HG03439 (cell line): Measurements from ENCODE around the gene FKRP.
"Not testable (repeated sequence)": the region's sequence is repeated elsewhere in the genome, so short reads cannot be mapped to it uniquely, and the experiment has no call there.

ENCODE experiments used
- ATAC-seq: cut with Tn5 transposase; IDR thresholded peaks from one replicate; pipeline ENCODE4 v1.9.1; 2021; ENCODE audit warnings: mild to moderate bottlenecking, moderate library complexity; ENCODE audit not compliant: unreplicated experiment

Gene FKRP

DNA sequence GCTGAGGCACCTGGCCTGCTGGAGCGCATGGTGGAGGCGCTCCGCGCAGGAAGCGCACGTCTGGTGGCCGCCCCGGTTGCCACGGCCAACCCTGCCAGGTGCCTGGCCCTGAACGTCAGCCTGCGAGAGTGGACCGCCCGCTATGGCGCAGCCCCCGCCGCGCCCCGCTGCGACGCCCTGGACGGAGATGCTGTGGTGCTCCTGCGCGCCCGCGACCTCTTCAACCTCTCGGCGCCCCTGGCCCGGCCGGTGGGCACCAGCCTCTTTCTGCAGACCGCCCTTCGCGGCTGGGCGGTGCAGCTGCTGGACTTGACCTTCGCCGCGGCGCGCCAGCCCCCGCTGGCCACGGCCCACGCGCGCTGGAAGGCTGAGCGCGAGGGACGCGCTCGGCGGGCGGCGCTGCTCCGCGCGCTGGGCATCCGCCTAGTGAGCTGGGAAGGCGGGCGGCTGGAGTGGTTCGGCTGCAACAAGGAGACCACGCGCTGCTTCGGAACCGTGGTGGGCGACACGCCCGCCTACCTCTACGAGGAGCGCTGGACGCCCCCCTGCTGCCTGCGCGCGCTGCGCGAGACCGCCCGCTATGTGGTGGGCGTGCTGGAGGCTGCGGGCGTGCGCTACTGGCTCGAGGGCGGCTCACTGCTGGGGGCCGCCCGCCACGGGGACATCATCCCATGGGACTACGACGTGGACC is 10.1 kb downstream of the FKRP start:
- no peak for ATAC-seq

DNA sequence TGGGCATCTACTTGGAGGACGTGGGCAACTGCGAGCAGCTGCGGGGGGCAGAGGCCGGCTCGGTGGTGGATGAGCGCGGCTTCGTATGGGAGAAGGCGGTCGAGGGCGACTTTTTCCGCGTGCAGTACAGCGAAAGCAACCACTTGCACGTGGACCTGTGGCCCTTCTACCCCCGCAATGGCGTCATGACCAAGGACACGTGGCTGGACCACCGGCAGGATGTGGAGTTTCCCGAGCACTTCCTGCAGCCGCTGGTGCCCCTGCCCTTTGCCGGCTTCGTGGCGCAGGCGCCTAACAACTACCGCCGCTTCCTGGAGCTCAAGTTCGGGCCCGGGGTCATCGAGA is 10.7 kb downstream of the FKRP start:
- no peak for ATAC-seq

DNA sequence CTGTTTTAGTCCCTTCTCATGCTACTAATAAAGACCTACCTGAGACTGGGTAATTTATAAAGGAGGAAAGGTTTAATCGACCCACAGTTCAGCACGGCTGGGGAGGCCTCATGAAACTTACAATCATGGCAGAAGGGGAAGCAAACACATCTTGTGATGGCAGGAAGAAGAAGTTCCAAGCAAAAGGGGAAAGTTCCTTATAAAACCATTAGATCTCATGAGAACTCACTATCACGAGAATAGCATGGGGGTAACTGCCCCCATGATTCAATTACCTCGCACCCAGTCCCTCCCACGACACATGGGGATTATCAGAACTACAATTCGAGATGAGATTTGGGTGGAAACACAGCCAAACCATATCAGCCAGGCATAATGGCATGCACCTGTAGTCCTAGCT is 13.3 kb downstream of the FKRP start:
- no peak for ATAC-seq

- ATAC-seq, result no peak
Measured at GRCh38 chr19:46759817-46760333, 14.0 kb downstream of the FKRP start.

DNA sequence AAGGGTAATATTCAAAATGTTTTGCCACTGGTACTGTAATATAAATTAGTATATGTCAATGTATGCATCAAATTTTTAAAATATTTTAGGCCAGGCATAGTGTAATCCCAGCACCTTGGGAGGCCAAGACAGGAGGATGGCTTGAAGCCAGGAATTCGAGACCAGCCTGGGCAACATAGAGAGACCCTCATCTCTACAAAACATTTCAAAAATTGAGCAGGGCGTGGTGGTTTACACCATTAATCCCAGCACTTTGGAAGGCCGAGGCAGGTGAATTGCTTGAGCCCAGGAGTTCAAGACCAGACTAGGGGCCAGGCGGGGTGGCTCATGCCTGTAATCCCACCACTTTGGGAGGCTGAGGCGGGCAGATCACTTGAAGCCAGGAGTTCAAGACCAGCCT is 14.5 kb downstream of the FKRP start:
- ATAC-seq, result no peak

DNA sequence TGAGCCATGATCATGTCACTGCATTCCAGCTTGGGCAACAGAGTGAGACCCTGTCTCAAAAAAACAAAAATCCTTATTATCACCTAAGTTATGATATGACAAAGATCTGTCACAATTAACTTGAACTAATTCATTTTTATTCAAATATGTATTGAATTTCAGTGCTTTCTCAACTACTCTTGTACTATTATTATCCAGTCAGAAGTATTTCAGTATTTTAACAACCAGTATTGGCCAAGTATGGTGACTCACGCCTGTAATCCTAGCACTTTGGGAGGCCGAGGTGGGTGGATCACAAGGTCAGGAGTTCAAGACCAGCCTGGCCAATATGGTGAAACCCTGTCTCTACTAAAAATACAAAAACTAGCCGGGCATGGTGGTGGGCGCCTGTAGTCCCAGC is 15.0 kb downstream of the FKRP start:
- ATAC-seq, result not testable (repeated sequence)

- ATAC-seq, result no peak
Measured at GRCh38 chr19:46761418-46761831, 15.6 kb downstream of the FKRP start.

DNA sequence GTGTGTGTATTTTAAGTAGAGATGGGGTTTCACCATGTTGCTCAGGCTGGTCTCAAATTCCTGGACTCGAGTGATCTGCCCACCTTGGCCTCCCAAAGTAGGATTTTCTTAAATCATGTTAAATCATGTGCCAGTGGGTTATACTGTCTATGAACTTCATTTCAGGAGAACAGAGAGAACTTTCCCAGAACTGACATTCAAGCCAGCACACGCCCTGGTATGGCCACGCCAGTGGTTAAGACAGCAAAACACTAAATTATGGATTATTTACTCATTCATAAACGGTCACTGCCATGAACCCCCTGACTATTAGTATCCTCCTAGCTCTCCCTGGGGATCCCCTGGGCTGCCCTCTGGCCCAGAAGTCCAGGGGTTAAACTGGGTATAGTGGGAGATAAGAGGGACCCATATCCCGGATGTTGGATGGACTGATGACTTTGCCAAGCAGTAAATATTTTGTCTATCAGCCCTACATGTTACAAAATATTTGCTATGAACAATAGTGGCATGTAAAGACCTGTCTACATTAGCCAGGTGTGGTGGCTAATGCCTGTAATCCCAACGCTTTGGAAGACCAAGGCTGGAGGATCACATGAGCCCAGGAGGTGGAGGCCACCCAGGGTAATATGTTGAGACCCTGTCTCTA is 16.5 kb downstream of the FKRP start:
- ATAC-seq, result no peak

- no peak for ATAC-seq
Measured at GRCh38 chr19:46764817-46765291, 19.0 kb downstream of the FKRP start.

DNA sequence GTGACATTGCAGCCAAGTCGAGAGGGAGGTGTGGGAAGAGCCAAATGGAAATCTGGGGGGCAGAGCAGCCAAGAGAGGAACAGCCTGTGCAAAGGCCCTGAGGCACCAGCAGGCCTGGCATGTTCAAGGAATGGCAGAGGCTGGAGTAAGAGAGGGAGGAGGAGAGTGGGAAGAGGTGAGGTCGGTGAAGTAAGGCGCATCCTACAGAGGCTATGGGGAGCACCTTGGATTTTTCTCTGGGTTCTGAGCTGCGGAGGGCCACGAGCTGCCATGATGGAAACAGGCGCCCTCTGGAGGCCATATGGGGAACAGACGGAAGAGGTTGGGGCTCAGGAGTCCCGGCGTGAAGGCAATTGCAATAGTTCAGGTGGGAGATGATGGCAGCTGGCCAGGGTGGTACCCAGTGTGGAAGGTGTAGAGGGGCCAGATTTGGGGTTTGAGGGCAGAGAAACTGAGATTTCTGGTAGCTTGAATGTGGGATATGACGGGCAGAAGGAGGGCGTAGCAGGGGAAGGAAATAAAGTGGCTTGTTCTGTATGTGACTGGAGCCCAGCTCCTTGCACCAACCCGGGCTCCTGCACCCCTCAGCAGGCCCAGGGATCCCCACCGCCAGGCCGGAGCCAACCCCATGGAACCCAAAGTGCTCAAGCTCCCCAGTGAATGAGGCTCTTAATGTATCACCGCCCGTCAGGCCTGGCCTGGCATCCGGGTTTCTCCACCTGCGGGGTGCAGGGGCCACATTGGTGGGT is 20.9 kb downstream of the FKRP start:
- ATAC-seq, result no peak

GRCh38 chr19:46768746-46769145 is 22.9 kb downstream of the FKRP start:
- not testable (repeated sequence) for ATAC-seq

GRCh38 chr19:46772170-46773017 is 26.5 kb downstream of the FKRP start:
- ATAC-seq, result no peak

DNA sequence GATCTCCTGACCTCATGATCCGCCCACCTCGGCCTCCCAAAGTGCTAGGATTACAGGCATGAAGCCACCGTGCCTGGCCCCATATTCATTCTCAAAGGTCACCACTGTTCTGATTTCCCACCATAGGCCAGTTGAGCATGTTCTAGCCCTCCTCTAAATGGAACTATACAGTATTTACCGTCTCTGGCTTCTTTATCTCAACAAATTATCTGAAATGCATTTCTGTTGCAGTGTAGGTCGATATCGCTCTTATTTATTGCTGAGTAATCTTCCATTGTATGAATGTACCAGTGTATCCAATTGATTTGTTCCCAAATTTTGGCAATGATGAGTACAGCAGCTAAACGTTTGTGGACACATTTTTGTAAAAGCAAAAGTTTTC is 27.2 kb downstream of the FKRP start:
- ATAC-seq, result no peak

DNA sequence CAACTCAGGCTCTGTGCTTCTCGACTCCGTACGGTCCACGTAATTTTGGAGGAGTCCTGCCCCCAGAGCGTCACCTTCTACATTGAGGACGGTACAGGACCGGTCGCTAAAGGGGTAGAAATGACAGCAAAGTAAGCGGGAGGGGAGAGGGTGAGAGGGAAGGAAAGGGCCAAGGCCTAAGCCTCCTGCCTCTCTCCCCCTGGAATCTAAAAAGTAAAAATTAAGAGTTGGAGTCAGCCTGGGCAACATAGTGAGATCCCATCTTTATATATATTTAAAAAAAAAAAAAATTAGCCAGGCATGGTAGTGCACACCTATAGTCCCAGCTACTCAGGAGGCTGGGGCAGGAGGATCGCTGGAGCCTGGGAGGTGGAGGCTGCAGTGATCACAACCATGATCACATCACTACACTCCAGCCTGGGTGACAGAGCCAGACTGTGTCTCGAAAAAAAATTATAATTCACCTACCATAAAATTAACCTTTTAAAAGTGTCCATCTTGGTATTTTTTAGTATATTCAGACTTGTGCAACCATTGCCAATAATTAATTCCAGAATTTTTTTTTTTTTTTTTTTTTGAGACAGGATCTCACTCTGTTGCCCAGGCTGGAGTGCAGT is 29.9 kb downstream of the FKRP start:
- no peak for ATAC-seq

GRCh38 chr19:46776927-46777911 is 31.4 kb downstream of the FKRP start:
- no peak for ATAC-seq

DNA sequence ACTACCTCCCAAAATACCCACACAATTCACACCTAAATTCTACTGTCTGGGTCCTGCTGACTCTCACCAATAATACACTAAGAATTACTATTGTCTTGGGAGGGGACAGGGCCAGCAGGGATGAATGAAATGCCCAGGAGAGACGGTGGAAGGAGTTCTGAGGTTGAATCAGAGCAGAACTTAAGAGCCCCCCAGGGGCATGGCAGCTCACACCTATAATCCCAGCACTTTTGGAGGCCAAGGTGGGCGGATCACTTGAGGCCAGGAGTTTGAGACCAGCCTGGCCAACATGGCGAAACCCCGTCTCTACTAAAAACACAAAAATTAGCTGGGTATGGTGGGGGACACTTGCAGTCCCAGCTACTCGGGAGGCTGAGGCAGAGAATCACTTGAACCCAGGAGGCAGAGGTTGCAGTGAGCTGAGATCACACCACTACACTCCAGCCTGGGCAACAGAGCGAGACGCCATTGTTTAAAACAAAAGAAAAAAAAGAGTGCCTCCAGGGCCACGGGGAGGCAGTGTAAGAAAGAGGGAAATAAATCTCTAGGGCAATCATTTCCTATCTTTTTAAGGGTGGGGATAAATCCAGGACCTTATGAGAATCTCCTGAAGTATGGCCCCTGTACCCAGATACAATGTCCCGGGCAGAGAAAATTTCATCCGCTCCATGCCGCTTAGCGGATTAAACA is 32.2 kb downstream of the FKRP start:
- ATAC-seq, result not testable (repeated sequence)

- no peak for ATAC-seq
Measured at GRCh38 chr19:46782355-46783019, 36.6 kb downstream of the FKRP start.

GRCh38 chr19:46783670-46784069 is 37.8 kb downstream of the FKRP start:
- no peak for ATAC-seq
